GM21390 (cell line): Measurements from ENCODE around the gene PSPH.
"Not testable (repeated sequence)": the region's sequence is repeated elsewhere in the genome, so short reads cannot be mapped to it uniquely, and the experiment has no call there.

Experiments used
- ATAC-seq: cut with Tn5 transposase; IDR thresholded peaks from one replicate; pipeline ENCODE4 v1.9.1; 2021; ENCODE audit not compliant: unreplicated experiment

PSPH gene

GRCh38 chr7:56051339-56052191, at the start of gene PSPH, which contains the start of gene CCT6A:
TSS of gene PSPH (minus strand) at chr7:56051444. CDS start at chr7:56021212, 30,232 bp downstream.
TSS of gene CCT6A (plus strand) at chr7:56051765. CDS start at chr7:56051849, 84 bp downstream.
- peak; percentile 96 for ATAC-seq

DNA sequence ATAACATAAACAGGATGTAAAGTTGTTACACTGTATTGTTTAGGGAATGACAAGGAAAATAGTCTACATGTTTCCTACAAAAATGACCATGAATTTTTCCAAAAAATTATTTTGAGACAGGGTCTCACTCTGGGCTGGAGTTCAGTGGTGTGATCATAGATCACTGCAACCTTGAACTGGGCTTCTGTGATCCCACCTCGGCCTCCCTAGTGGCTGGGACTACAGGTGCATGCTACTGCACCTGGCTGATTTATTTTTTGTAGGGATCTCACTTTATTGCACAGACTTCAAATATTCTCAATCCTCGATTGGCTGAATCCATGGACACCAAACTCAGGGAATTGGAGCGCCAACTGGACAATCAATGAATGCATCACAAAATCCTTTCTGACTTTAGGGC, 48.4 kb upstream of the PSPH start:
- no peak for ATAC-seq

GRCh38 chr7:56098187-56099008, 47.2 kb upstream of the PSPH start:
- ATAC-seq, result not testable (repeated sequence)

- ATAC-seq, result no peak
Observed at GRCh38 chr7:56097700-56098099, 46.5 kb upstream of the PSPH start.

- no peak for ATAC-seq
Observed at GRCh38 chr7:56092789-56093531, 41.7 kb upstream of the PSPH start, which contains the start of gene PHKG1. TSS of gene PHKG1 (minus strand) at chr7:56092952. CDS start at chr7:56088941, 4,011 bp downstream.

- ATAC-seq, result not testable (repeated sequence)
Observed at GRCh38 chr7:56092388-56092787, 41.1 kb upstream of the PSPH start.

DNA sequence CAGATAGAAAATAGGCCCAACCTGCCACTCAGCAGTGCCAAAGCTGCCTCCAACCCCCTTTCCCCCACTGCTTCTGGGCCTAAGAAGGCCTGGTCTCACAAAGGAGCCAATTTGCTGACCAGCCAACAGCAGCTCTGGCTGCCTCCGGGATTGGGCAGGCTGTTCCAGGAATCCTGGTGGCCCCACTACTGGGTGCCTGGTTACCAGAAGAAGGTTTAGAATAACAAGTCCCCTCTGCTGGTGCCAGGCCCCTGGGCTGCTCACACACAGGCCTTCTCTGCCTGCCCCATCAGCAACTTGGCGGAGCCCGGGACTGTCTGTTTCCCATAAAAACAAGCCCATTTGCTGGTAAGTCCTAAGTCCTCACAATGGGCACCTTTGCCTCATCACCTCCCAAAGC, 40.3 kb upstream of the PSPH start:
- ATAC-seq, result no peak

GRCh38 chr7:56087445-56087844, 36.2 kb upstream of the PSPH start:
- no peak for ATAC-seq

- ATAC-seq, result no peak
Observed at GRCh38 chr7:56086761-56087160, 35.5 kb upstream of the PSPH start.

GRCh38 chr7:56083150-56083785, 32.0 kb upstream of the PSPH start:
- ATAC-seq, result no peak

GRCh38 chr7:56081626-56082340, 30.5 kb upstream of the PSPH start:
- ATAC-seq, result no peak

DNA sequence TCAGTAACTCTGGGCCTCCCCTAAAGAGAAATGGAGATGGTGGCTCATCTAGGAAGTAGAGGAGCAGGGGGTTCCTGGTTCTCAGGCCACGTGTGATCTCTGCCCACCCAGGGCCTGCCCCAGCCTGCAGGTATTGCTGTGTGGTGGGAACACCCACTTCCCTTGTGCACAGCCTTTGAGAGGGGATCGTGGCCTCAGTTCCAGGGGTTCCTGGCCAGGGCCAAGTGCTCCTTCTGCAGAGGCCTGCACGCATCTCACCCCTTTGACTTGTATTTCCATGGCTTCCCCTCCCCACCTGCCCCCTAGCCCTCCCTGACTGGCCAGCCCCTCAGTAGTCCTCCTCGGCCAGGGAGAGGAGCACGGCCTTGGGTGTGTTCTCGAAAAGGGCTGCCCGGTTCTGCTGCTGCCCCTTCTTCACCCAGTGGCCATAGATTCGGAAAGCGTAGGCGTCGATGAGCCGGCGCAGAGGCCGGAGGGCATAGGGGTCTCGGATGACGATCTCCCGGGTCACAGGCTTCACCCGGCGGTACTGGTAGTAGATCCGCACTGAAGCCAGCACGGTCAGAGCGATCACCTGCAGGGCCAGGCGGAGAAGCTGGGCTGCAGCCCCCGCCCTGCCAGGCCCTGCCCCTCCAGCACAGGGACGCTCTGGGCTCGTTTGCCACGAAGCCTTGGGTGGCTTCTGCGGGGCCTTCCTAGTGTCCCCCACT, 29.6 kb upstream of the PSPH start:
- ATAC-seq, result not testable (repeated sequence)

- no peak for ATAC-seq
Observed at GRCh38 chr7:56079450-56080185, 28.4 kb upstream of the PSPH start.

DNA sequence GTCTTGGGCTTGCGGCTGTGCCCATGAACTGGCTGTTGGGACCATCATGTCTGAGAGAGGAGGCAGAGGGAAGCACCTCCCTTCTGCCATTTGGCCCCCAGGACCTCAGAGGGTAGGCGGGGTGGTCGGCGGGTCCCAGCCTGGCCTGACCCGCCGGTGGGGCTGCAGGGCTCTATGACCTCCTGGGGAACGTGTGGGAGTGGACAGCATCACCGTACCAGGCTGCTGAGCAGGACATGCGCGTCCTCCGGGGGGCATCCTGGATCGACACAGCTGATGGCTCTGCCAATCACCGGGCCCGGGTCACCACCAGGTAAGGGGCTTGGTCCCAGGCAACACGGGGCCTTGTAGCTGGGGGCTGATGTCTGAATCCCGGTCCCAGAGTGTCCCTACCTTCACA, 27.0 kb upstream of the PSPH start:
- ATAC-seq, result no peak

GRCh38 chr7:56077681-56078080, 26.4 kb upstream of the PSPH start:
- ATAC-seq, result no peak

GRCh38 chr7:56074371-56074791, 23.1 kb upstream of the PSPH start:
- ATAC-seq, result peak; percentile 94

- not testable (repeated sequence) for ATAC-seq
Observed at GRCh38 chr7:56066376-56066775, 15.1 kb upstream of the PSPH start.

DNA sequence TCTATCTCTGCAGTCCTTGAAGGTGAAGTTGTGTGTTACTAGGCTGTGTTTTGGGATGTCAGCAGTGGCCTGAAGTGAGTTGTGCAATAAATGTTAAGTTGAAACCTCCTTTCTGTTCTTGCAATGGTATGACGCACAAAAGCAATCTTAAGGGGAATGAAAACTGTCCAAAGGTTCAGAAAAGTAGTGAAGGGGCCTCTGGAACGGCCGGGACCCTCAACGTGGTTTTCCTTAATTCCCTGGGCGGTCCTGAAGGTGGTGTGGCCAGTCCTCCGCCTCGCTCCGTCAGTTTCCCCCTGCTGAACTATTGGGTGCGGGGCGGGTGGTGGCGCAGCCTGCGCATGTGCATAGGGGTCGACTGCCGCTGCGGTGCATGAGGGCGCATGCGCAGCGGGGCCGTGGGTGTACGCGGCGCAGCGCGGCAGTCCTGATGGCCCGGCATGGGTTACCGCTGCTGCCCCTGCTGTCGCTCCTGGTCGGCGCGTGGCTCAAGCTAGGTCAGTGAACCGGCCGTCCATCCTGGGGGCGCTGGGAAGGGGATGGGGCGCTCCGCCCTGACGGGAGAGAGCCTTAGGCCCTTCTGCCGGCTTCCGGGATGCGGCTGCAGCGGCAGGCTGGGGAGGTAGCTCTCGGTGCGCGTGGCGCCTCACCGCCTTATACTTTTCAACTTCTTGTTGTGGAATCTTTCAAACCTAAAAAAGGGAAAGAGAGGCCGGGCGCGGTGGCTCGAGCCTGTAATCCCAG, 12.8 kb upstream of the PSPH start, which contains the start of gene SUMF2:
Gene SUMF2 (plus strand): TSS at position 405 of the 744 bp plus-strand sequence. CDS start 26 bp downstream, at position 431.
- peak; percentile 87 for ATAC-seq
